H54 (cell line): ENCODE measurements around the gene ANKS6.
A peak's percentile ranks its signal among the peaks of the same experiment; 100 is the strongest.

Experiments used
- DNase-seq: peaks from one replicate; pipeline ENCODE4 v3.0.0; 2011; ENCODE audit warnings: low spot score, mixed read lengths; ENCODE audit not compliant: insufficient read length
- FAIRE-seq: peaks from 3 replicates; lab custom pipeline; 2011; peaks lifted over from hg19 to GRCh38; lab: Jason Lieb, UNC
- POLR2A ChIP-seq: IDR thresholded peaks from 2 replicates; pipeline ENCODE4 v1.6.1; 2011; ENCODE audit warnings: low read depth, mild to moderate bottlenecking, low read length

Gene ANKS6

DNA sequence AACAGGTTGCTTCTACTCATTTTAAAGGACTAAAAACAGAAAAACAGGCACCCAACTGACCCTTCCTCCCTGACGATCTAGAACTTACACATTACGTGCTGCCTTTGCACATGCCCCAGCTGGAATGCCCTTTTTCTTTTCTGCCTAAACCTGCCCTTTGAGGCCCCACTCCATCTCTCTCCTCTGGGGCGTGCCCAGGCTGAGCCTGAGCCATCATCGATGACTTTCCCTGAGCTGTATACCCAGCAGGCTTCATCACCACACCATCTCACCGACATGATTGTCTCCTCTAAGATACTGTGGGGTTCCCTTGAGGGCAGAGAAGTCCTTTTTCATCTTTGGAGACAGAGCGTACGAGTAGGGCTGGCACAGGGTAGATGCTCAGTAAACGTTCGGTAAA, 63.6 kb downstream of the ANKS6 start:
- TF ChIP-seq POLR2A = no peak
- DNase-seq (no peak), FAIRE-seq (no peak)

DNA sequence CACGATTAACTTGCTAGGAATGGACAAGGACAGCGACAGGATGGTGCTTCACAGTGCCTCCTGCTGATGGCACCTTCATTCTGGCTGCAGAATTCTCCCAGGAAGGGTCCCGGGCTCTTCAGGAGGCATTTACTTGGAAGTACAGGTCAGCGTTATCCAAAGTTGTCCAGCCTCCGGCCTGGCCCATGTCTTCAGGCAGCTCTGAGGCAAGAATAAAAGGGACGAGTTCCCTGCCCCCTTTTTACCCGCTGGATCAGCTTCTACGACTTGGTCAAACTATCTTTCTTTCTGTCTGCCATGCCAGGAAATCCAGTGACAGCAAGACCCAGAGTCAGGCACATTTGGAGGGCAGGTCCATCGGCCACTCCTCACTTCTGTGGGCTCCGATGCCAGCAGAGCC, 64.3 kb downstream of the ANKS6 start:
- no peak for FAIRE-seq
- no peak for DNase-seq
- no peak for TF ChIP-seq POLR2A

DNA sequence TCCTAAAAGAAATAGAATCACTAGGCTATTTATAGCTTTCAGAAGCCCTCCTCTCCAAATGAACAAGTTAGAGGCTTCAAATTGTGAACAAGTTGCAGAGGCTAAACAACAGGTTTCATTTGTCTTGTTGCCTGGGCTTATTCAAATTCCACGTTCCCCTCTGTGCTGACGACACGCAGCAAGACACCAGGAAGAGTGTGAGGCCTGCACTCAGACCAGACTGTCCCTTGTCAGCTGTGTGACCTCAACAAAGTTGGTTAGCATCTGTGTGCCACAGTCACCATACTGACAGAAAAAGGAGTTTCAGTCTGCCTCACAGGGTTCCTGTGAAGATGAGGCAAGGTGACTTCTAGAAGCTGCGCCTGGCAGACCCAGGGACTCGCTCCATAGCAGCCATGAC, 65.5 kb downstream of the ANKS6 start:
- TF ChIP-seq POLR2A = no peak
- FAIRE-seq (no peak), DNase-seq (no peak)

DNA sequence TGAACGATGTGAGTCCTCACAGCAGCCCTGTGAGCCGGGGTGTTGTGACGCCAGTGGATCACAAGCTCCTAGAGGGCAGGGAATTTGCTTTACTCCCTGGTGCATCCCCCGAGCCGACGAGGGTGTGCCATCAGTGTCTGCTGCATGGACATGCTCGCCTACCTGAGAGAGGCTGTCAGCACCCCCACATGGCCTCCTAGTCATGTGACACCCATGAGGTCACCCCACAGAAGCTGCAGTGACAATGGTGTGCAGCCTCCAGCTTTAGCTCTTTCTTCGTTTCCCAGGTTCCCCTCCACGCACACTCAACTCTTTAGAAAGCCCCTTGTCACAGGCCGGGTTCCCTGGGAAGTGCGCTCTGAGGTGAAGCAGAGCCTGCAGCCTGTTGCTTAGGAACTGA, 67.9 kb downstream of the ANKS6 start:
- DNase-seq = no peak
- TF ChIP-seq POLR2A = no peak
- no peak for FAIRE-seq

DNA sequence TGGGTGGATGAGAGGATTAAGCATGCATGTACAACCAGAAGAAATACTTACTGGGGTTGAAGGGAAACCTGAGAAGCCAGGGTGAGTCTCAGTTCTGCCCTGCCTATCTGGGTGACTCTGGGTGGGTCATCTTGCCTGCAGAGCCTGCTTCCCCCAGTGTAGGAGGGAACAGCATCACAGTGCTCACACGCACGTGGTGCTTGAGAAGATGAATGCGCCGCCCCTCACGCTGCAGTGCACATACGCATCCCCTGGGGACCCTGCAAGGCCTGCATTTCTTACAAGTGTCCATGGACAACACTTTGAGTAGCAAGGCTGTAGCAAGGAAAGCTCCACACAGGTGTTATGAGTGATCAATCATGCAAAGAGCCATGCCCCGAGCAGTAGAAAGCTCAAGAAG, 68.9 kb downstream of the ANKS6 start:
- TF ChIP-seq POLR2A = no peak
- no peak for FAIRE-seq
- no peak for DNase-seq

DNA sequence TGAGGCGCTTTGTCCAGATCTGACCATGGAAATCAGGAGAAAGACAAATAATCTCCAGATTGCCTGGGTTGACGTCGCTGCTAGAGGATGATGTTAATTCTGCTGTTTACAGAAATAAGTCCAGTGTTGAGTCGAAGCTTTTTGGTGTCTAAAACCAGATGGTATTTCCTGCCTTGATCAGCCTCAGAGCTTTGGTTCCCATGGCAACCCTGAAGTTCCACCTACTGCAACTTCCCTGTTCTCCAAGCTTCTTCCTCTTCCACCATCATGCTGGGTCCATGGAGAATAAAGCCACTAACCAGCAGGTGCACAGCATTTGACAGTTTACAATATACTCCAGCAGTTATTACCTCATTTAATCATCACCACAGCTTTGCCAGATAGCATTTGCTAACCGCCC, 69.6 kb downstream of the ANKS6 start:
- no peak for FAIRE-seq
- no peak for DNase-seq
- TF ChIP-seq POLR2A = no peak

DNA sequence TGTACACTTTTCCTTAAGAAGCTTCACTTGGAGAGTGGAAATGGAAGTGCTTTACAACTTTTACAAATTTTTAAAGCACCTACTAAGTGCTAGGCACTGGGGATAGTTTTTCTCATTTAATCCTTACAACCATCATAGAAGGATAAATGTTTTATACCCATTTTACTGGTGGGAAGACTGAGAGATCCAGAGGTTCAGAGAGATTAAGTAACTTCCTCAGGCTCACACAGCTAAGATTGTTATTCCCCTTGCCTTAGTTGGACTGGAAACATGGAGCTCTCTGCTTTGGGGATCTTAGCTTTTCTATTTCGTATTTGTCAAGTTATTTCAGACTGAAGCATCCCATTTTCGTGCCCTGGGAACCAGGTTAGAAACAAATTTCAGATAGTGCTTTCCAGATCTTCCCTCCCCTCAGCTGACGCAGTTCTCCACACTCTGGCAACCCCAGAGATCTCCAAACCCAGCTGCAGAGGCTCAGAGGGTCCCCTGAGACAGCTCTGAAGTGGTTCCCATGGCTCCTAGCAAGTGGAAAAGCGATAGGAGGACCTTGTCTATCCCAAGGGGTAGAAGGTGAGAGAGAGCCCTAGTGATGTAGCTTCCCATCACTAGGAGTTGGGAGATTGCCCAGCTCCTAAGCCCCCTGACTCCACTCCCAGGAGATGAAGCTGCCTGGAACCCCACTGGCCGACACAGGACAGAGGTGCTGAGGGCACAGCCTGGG, 71.4 kb downstream of the ANKS6 start:
- no peak for TF ChIP-seq POLR2A
- FAIRE-seq = no peak

DNA sequence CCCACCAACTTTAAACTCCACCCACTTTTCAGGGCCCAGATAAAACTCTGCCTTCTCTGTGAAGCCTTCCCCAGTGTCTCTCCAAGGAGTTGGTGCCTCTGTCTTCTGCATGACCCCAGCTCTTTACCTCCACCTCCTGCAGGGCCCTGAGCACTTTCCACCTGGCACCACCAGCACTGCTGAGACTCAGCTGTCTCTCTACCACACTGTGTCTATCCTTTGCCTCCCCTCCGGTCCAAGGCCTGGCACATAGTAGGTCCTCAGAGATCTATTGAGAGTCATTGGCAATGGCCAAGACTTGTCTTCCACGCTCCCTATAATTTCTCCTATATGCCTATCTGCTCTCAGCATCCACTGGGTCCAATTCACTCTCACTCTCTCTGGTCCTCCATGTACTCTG, 74.7 kb downstream of the ANKS6 start:
- DNase-seq (no peak), FAIRE-seq (no peak)
- TF ChIP-seq POLR2A = no peak

More for the DNA sequence above, 71.4 kb downstream of the ANKS6 start:
- no peak for DNase-seq

DNA sequence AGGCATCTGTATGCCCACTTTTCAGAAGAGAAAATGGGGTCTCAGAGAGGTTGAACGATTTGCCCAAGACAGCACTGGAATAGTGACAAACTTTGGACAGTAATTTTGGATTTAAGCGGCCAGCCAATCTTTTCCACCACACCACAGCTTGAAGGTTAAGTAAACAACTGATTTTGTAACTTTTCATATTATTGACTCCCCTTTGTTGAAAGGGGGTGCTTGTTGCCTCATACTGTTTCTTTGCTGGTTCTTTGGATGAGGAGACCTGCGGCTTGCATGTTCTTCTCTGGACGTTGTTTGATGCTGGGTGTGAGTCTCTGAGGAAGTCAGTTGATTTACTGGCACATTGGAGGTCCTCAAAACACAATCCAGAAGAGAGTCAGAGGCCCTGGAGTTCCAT, 76.0 kb downstream of the ANKS6 start:
- FAIRE-seq (no peak), DNase-seq (no peak)
- no peak for TF ChIP-seq POLR2A

DNA sequence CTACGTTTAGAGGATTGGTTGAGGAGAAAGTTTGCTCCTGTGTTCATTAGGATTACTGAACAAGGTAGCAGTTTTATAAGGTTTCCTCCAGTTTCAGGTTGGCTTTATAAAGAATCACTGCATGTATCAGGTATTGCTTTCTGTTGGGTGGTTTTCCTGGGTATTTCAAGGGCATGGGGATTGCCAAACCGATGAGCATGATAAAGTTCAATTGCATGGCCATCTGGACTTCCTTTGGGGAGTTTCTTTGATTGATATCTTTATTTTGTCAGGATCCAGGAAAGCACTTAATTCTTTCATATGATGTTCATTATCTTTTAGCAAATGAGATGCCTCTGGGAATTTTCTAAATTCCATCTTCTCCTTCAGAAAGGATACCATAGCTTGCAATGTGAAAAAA, 77.3 kb downstream of the ANKS6 start:
- no peak for TF ChIP-seq POLR2A
- no peak for DNase-seq
- FAIRE-seq = no peak

DNA sequence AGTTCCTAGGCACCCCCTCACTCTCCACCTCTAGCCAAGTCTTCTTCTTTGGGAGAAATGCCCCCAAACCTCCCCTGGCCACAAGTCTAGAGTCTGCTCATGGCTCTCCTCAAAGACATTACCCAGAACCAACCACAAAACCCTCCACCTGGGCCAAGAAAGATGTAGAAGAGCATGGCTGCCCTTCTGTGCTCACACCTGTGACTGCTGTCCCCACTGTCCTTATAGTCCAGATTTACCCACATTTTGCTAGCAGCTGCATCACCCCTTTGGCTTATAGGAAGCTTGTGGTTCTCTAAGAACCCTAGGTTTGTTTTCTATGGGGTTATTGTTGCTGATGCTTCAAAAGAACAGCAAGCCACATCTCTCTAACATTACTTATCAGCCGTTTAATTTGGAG, 81.5 kb downstream of the ANKS6 start:
- no peak for TF ChIP-seq POLR2A
- DNase-seq (no peak), FAIRE-seq (no peak)

DNA sequence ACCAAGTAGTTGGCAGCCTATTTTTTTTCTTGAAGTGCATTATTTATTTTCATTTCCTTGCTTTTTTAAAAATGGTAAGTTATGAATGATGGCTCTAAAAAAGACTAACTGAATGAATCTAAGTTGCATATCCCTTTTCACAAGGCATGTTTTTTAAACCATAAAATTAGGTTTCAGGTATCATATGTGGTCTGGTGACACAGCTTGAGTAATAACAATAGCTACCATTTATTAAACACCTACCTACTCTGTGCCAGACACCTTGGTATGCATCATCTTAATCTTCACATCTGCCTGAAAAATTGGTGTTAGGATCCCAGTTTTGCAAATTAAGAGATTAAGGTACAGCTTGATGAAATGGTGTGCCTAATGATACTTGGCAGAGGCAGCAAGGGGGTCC, 83.4 kb downstream of the ANKS6 start:
- no peak for FAIRE-seq
- TF ChIP-seq POLR2A = no peak

DNA sequence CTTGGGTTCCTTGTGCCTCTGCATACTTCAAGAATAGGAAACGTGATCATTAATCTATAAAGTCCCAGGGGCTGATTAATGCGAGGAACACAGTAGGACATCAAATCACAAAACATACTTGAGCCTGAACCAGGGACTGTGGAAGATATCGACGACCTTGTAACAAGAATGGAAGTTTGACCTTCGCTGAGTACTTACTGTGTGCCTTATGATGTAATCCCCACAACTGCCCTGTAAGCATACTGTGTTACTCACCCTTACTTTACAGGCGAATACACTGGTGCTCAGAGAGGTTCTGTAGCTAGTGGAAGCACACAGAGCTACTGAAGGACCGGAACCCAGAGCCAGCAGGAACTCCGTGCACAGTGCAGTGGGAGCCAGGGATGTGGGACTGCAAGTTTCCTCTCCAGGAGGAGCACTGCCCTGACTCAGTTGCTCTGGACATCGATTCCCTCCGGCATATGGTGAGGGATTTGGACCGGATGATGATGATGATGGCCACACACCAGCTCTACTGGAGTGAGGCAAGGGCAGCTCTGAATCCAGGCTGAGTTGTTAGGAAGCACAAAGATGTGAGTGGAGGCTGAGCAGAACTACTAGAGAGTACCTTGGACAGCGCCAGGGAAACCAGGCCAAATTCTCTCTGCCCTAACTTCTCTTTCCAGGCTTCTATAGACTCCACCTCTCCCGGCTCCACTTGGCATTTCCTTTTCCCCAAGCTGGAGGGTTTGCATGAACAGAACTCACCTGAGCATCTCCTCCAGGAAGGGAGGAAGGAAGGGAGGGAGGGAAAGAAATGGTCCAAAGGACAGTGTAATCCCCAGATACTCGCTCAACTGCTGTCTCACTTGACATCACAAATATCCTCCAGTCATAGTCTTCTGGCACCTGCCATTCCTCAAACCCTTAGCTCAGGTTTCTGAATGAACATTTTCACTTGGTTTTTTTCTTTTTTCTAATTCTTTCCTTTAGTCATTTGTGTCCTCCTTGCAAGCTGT, 86.1 kb downstream of the ANKS6 start:
- DNase-seq = peak; percentile 64
- no peak for FAIRE-seq
- TF ChIP-seq POLR2A = no peak

More for the DNA sequence above, 83.4 kb downstream of the ANKS6 start:
- no peak for DNase-seq

DNA sequence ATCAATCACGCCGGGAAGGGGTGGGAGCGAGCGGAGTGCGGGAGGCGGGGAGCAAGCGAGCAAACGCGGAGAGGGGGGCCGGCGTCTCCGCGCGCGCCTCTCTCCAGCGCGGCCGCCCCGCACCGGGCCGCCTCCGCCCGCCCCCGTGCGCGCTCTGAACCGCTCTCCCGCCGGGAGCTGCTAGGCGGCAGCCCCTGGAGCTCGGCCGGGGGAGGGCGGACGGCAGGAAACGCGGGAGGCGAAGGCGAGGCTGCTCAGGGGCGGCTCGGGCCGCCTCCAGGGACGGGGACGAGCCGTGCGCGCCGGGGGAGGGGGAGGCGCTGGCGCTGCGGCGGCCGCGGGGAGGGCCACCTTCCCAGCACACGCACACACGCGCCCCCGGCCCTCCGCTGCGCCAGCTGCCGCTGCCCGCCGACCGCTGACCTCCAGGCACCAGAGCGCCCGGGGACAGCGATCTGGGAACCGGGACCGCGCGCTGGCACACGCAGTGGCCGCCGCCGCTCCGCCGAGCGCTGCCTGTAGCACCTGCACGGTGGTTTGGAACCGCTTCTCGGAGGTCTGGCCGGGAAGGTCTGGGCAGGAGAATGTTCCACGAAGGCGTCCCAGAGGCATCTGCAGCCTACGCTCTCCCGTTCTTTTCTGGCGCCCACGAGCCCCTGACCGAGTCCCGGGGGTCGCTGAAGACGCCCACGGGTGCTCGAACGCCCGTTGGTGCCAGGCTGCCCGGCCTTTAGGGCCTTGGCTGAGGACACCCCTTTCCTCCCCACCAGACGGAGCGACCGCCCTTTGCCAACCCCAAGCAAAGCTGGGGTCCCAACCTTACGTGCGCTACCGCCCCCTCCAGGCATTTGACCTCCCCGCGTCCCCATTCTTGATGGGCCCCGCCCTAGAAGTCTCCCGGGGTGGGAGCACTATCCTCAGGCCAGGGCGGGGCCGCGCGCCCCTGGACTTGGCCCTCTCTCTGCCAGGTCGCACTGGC, 87.1 kb downstream of the ANKS6 start, which contains the start of gene GABBR2:
TSS of gene GABBR2 (minus strand) at position 3 of the 979 bp plus-strand sequence. CDS start 198 bp downstream, outside the sequence.
- DNase-seq = no peak
- no peak for TF ChIP-seq POLR2A

More for the DNA sequence above, 87.1 kb downstream of the ANKS6 start, which contains the start of gene GABBR2:
- no peak for FAIRE-seq
